Esophagus muscularis mucosa (tissue), 3 donors: ENCODE results near the gene BCKDHB.

Experiments used
- CTCF ChIP-seq, 3 experiments: fragments of 200-600 bp in 2 of 3; fragments of 450-650 bp in 1 of 3; sonication (generic) in 2 of 3; IDR thresholded peaks; one replicate each; pipeline ENCODE4 v1.5.1; 2017 to 2019; ENCODE audit warnings: antibody characterized with exemption in 3 of 3, mild to moderate bottlenecking in 2 of 3, moderate library complexity in 1 of 3
- POLR2A ChIP-seq: fragments of 450-650 bp; IDR thresholded peaks from one replicate; pipeline ENCODE4 v1.6.1; 2017; ENCODE audit warnings: antibody characterized with exemption, moderate library complexity, mild to moderate bottlenecking, low read depth

GRCh38 chr6:80314531-80314930, 208.1 kb downstream of the BCKDHB start:
- TF ChIP-seq POLR2A (no peak), CTCF (IDR thresholded peaks at IDR 0.05) (no peak)
